ENCODE measurements around the gene MVB12B.
A peak's percentile ranks its signal among the peaks of the same experiment; 100 is the strongest.

MVB12B gene

GRCh38 chr9:126296687-126297086 is 29.9 kb upstream of the MVB12B start:
- in situ Hi-C loops (cut with HindIII; ENCODE audit: low sequenced_read_pairs), result no loop called here
- TF ChIP-seq CTCF (IDR thresholded peaks at IDR 0.05; ENCODE audit: low read depth, low read length, missing control alignments), result no peak
- DNase-seq (ENCODE audit: low read depth), result no peak
- no peak overlapping the region for H3K4me3 ChIP-seq (ENCODE audit: low read depth, low read length)

GRCh38 chr9:126297661-126298060 is 29.0 kb upstream of the MVB12B start:
- in situ Hi-C loops (cut with HindIII; ENCODE audit: low sequenced_read_pairs), result no loop called here
- no peak for DNase-seq (ENCODE audit: low read depth)
- TF ChIP-seq CTCF (IDR thresholded peaks at IDR 0.05; ENCODE audit: low read depth, low read length, missing control alignments), result no peak
- H3K4me3 ChIP-seq (ENCODE audit: low read depth, low read length), result no peak overlapping the region

DNA sequence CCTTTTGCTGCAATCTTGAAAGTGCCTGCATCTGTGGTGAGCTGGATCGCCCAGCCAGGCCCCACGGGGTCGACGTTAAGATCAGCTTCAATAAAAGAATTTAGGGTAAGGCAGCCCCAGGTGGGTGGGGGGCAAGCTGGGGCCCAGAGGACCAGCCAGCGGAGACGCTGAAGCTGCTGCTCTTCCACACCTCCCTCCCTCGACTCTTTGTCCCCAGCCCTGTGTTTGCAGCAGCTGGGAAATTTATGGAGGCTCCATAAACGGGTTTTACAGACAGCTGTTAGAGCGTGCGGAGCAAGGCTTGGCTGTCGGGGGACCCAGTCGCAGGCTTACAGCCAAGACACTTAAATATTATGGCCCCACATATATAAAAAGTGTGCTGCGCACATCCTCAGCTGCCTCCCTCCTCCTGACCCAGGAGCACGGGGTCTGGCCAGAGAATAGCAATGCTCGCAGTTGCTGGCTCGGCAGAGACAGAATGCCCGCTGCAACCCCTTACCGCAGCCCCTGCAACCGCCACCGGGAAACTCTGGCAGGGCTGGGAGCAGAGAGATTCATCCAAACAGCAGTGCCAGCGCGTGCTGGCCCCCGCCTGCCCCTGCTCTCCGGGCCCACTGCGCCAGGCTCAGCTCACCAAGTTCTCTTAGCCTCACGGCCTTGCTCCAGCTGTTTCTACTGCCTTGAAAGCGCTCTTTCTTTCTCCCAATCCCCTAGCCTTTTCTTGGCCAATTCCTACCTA is 28.4 kb upstream of the MVB12B start:
- DNase-seq (ENCODE audit: low read depth), result no peak
- in situ Hi-C loops (cut with HindIII; ENCODE audit: low sequenced_read_pairs), result no loop called here
- H3K4me3 ChIP-seq (ENCODE audit: low read depth, low read length), result no peak overlapping the region
- TF ChIP-seq CTCF (IDR thresholded peaks at IDR 0.05; ENCODE audit: low read depth, low read length, missing control alignments), result no peak

DNA sequence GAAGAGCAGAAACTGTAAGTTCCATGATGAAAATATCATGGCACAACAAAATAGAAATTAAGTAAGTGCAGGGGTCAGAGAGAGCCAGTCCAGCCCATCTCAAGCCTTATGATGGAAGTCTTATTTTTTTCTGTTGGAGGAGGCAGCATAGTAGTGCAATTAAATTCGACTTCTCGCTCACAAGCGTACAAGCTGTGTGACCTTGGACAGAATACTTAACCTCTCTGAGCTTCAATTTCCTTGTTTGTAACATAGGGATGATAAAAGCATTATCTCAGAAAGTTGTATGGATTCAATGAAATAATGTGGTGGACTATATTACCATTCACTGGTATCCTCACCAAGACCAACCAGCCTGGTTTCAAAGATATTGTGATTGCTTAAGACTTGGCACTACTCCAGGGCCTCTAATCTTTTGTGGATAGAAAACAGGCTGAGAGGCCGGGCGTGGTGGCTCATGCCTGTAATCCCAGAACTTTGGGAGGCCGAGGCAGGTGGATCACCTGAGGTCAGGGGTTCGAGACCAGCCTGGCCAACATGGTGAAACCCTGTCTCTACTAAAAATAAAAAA is 26.8 kb upstream of the MVB12B start:
- TF ChIP-seq CTCF (IDR thresholded peaks at IDR 0.05; ENCODE audit: low read depth, low read length, missing control alignments), result no peak
- in situ Hi-C loops (cut with HindIII; ENCODE audit: low sequenced_read_pairs), result loop anchor here (5.0 kb wide), 1 partner anchor 38 kb away; no protein-coding TSS in a partner anchor
- H3K4me3 ChIP-seq (ENCODE audit: low read depth, low read length), result no peak overlapping the region
- no peak for DNase-seq (ENCODE audit: low read depth)

GRCh38 chr9:126301196-126301595 is 25.4 kb upstream of the MVB12B start:
- in situ Hi-C loops (cut with HindIII; ENCODE audit: low sequenced_read_pairs), result loop anchor here (5.0 kb wide), 1 partner anchor 36 kb away; no protein-coding TSS in a partner anchor
- no peak overlapping the region for H3K4me3 ChIP-seq (ENCODE audit: low read depth, low read length)
- no peak for TF ChIP-seq CTCF (IDR thresholded peaks at IDR 0.05; ENCODE audit: low read depth, low read length, missing control alignments)
- no peak for DNase-seq (ENCODE audit: low read depth)

- peak; percentile 90 for TF ChIP-seq CTCF (IDR thresholded peaks at IDR 0.05; ENCODE audit: low read depth, low read length, missing control alignments)
- no peak overlapping the region for H3K4me3 ChIP-seq (ENCODE audit: low read depth, low read length)
- DNase-seq (ENCODE audit: low read depth), result peak; percentile 47
- in situ Hi-C loops (cut with HindIII; ENCODE audit: low sequenced_read_pairs), result loop anchor here (5.0 kb wide), 1 partner anchor 35 kb away; no protein-coding TSS in a partner anchor
These were observed 24.5 kb upstream of the MVB12B start for GRCh38 chr9:126301985-126302603.

All from astrocyte of the cerebellum (primary cell).